ENCODE results near the gene KRT32.
"Not testable (repeated sequence)": the region's sequence is repeated elsewhere in the genome, so short reads cannot be mapped to it uniquely, and the experiment has no call there.

The KRT32 gene

DNA sequence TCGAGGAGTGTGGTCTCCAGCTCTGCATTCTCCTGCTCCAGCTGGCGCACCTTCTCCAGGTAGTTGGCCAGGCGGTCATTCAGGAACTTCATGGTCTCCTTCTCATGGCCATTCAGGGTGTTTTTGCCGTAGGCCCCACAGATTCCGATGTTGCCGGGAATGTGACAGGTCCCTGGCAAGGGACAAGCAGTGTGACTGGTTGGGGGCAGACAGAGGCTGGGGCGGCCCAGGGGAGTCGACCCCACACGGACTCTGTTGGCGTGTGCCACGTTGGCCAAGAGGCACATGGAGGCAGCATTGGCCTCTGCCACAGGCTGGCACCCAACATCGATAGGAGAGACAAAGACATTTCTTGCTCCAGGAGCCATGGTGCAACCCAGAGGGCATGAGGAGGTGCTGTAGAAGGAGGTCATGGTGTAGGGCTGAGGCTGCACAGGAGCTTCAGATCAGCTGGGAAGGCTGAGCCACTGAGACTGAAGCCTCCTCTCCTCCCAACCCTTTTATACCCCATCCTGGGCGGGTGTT lies 43.0 kb downstream of the KRT32 start, which contains the start of gene KRT37:
KRT37 (minus strand) TSS at position 475 of the 525 bp plus-strand sequence; CDS start at position 413, 62 bp downstream.
- no peak for DNase-seq

DNA sequence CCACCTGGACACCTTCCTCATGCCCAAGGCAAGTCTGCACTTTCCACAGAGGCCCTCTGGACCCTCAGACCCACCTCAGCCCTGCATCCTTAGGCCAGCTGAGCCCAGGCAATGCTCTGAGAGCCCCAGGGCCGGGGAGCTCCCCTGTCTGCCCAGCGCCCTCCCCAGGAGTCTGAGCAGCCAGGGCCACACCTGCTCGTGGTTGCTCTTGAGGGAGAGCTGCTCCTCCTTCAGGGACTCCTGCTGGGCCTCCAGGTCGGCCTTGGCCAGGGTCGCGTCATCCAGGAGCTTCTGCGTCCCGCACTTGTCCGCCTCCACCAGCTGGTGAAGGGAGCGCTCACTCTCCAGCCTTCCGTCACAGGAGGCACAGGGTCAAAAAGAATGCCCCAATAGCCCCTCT lies 44.6 kb downstream of the KRT32 start:
- DNase-seq: not testable (repeated sequence)

DNA sequence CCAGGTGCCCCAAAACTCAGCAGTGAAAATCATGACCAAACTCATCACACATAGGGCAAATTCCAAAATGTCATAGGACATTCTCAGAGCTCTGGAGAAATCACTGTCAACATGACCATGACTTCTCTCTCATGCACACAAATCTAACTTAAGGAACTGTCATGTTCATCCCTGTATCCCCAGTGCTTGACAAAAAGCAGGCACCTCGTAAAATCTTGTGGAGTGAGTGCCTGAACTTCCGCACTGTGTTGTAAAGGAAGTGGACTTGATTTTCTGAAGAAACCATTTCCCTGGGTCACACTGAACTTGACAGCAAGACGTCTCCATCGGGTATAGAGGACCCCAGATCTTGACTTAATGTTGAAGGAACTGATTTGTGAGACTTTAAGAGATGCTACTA lies 45.6 kb downstream of the KRT32 start:
- DNase-seq: no peak

DNA sequence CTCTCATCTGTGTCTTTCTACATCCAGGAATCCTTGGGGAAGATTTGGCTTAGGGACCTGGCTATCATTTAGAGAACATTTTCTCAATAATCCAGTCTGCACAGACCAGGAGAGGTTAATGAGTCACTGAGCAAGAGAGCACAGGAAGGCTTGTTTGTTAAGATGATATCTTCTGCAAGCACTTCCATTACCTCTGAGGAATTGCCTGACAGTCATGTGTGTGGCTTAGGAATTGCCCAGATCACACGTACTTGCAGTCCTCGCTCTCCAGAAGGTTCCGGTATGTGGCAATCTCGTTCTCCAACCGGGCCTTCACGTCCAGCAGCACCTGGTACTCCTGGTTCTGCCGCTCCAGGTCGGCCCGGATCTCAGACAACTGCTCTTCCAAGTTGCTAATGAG lies 46.1 kb downstream of the KRT32 start:
- DNase-seq: no peak

DNA sequence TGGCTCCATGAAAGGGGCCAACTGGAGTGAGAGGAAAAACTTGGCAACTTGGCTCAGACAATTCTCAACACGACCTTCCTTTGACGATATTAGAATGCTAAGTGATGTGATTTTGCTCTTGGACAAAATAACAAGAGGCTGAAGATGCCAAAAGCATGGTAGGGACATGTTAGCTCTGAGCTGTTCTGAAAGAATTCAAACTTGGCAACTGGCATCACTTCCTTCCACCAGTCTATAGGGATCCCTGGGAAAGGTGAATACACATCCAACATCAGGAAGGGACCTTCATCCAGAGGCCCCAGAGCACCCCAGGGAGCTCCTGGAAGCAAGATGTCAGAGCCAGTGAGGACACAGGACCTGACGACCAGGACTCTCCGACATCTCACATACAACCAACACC lies 47.1 kb downstream of the KRT32 start:
- DNase-seq: no peak

DNA sequence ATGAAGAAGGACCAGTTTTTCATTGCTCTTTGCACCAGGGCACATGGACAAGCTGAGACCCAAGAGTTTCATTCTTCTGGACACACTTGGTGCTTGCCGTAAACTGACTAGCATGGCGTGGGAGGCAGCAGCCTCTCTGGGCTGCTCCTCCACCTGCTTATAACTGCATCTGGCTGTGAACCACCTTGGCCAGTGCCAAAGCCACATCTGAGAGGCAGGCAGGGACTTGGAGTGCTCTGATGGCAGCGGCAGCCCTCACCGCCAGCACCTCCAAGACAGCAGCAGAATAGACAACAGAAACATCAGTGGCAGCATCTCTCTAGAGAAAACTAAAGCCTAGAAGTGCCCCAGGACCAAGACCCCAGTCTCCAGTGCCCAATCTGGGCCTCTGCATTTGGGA lies 47.5 kb downstream of the KRT32 start:
- no peak for DNase-seq

DNA sequence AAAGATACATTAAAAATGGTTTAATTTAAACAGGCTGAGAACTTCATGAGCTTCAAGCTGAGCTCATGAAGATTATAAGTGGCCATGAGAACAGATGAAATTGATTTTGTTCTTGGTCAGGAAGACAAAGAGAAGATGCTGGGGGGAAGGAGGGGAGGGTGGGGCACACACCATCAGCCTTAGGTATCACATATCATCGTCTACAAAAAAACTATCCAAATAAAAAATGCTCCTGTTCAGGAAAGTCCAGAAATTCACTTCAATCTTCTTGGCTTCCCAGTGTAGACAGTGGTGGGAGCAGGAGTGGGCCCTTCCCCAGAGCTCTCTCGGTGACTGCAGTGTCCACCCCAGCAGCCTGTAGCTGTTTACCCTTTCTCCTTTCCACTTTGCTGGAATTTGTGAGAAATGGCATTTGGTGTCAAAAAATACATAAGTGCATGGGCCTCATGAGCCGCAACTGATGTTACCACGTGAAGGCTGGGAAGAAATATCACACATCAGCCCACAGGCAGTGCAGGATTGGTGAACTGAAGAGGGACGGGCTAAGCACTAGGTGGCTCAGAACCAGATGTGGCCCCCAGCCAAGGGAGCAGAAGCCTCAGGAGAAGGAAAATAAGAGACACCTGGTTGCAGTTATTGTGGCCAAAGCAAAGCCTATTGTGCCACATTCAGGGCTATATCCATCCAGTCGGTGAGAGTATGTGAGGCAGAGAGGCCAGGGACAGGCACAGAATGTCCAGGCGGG lies 48.9 kb downstream of the KRT32 start:
- DNase-seq: no peak

DNA sequence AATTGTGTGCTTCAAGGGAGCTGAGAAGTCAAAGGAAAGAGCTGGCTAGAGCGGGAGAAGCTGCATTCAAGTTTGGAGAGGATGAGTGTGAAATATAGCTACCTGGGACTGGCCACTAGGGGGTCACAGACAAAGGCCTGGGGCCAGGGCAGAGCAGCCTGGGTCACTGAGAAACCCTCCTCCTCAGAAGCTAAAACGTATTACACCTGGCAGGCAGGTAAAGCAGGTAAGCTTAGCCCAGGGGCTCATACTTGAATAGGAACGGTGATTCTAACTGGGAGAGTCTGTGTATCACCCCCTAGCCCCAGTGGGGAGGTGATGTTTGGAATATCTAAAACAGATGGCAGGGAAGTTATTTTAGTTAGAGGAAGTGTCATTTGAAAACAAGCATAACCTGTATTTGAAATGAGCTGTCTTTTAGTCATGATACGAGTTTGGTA lies 49.6 kb downstream of the KRT32 start:
- DNase-seq: no peak

DNA sequence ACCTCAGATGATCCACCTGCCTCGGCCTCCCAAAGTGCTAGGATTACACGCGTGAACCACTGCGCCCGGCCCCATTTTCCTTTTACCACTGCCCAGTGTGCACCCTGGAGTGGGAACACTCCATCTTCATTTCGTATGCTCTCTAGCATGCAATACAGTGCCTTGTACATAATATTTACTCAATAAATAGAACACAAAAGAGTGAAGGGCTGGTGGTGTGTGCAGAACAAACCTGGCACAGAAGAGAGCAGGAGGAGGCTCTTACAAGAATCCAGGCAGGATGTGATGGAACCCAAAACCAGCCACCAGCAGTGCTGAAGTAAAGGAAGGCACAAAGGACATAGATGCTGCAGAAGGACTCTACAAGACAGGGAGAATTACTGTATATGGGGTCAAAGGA lies 50.1 kb downstream of the KRT32 start:
- DNase-seq: no peak

DNA sequence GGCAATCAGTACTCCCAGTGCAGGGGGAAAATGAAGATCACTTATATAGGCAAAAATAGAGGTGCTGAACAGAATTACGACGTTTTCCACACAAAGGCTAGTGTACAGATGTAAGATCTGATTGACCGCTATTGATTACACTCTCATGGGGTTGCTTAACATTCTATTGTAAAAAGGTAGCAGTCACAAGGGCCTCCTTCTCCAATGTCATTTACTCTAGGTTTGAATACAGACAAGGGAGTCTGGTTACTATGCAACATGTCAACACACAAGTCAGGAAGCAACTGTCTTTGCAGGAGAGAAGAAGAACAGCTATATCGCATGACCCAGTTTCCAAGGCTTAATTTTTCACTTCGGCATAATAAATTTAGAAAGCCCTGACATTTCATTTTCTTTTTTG lies 50.7 kb downstream of the KRT32 start:
- no peak for DNase-seq

DNA sequence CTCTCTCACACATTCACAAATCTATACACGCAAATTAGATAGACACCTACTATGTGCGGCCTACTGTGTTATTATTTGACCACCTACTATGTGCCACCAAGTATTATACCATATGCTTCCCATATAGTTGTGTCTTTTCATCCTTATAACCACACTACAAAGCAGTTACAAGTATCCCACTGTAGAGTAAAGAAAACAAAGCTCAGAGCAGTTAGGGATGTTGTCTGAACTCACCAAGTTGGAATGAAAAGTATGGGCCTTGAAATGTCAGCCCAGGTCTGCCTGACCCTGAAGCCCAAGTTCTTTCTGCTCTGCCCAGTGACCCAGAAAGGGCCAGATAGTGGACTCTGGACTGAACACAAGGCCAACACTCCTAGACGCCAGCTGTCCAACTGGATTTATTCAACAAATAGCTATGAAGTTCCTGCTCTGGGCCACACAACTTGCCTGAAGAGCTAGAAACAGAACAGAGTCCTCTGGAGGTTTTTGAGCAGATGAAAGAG lies 51.3 kb downstream of the KRT32 start:
- DNase-seq: no peak

DNA sequence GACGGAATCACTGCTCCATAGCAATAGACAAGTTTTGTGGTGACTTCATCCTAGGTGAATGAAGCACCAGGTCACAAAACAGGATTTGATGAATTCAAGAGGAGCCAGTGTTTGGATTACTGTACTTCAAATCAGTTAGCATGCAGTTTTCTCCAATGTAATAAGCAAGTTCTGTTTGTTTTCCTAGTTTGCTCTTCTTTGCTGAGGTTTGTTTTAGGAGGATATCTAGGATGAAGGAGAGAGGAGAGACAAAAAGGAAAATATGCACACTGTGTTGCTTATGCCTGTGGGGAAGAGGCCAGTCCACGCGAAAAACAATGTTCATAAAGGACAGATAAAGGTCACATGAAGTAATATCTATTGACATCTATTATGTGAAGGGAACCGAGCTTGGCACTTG lies 51.8 kb downstream of the KRT32 start:
- DNase-seq: no peak

DNA sequence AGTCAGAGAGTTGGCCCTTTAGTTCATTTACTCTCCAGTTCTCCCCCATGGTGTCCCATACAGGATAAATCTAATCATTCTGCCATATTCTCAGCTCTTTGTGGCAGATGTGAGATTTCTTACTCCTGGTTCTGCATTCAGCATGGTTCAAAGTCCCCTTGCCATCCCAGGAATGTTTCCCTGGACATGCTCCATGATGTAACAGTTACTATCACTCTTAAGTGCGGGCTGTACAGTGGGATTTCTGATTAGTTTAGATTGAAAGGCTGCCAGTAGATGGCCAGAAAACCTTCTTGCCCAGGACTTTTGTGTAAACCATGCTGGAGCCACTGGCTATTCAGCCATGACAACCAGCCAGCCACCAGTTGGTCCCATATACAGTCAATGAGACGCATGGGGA lies 53.2 kb downstream of the KRT32 start:
- no peak for DNase-seq

DNA sequence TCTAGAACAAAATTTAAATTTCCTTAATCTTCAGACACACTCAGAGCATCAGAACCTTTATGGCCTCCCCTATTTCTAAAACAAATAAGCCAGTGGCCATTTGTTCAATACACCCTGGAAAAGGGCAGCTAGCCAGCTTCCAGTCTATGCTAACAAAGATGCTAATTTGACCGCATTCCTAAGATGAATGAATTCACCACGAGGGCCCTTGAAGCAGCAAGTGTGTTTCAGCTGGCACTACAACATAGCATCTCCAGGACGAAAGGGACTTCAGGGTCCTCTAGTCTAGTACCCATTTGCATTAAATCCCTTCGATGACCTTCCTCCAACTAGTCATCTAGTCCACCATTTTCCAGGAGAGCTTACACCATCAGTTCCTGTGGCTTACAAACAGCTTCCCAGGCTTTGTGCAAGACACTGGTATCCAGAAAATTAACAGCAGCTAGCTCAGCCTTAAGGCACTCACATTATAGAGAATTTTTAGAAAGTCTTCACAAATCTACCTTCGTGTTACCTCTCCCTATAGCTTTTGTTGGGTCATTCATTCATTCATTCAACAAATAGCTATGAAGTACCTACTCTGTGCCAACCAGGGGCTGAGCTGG lies 53.7 kb downstream of the KRT32 start:
- no peak for DNase-seq

DNA sequence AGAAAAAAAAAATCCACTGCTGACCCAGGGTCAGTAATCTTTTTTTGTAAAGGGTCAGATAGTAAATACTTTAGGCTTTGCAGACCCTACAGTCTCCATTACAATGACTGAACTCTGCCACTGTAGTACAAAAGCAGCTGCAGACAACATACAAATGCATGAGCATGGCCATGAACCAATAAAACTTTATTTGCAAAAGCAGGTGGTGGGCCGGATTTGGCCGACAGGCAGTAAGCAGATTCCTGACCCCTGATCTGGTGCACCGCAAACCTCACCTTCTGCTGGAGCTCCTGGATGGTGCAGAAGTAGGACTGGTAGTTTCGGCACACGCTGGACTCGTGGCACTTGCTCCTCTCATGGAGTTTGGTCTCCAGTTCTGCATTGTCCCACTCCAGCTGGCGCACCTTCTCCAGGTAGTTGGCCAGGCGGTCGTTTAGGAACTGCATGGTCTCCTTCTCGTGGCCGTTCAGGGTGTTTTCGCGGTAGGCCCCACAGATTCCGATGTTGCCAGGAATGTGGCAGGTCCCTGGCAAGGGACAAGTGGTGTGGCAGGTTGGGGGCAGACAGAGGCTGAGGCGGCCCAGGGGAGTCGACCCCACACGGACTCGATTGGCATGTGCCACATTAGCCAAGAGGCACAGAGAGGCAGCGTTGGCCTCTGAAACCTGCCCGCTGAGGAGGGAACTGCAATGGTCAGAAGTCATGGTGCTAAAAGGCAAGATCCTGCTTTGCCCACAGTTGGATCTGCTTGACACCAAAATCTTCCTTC lies 55.9 kb downstream of the KRT32 start:
- no peak for DNase-seq
